ENCODE data around the gene KLHL26. TPM values are rescaled to one million over a fixed set of nuclear protein-coding genes. Genes with fewer than 3 reads are reported as not detected.

Gene KLHL26, protein sequence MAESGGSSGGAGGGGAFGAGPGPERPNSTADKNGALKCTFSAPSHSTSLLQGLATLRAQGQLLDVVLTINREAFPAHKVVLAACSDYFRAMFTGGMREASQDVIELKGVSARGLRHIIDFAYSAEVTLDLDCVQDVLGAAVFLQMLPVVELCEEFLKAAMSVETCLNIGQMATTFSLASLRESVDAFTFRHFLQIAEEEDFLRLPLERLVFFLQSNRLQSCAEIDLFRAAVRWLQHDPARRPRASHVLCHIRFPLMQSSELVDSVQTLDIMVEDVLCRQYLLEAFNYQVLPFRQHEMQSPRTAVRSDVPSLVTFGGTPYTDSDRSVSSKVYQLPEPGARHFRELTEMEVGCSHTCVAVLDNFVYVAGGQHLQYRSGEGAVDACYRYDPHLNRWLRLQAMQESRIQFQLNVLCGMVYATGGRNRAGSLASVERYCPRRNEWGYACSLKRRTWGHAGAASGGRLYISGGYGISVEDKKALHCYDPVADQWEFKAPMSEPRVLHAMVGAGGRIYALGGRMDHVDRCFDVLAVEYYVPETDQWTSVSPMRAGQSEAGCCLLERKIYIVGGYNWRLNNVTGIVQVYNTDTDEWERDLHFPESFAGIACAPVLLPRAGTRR
- total RNA-seq (2022) (7.2 and 7.5 TPM in 2 replicates), Bru-seq, nascent RNA (percentile 44 among the genes with signal in this experiment), BruChase-seq, experiment 1, labeled RNA remaining after a 6-hour chase (percentile 42 among the genes with signal in this experiment), BruChase-seq, experiment 2, labeled RNA remaining after a 2-hour chase (percentile 49 among the genes with signal in this experiment)
- long read RNA-seq, full-length matches to known transcripts, result 7 of 12 reads
- long read RNA-seq, partial matches to known transcripts, result 1 of 12 reads
- long read RNA-seq, other reads (novel, unspliced or antisense), result 4 of 12 reads

DNA sequence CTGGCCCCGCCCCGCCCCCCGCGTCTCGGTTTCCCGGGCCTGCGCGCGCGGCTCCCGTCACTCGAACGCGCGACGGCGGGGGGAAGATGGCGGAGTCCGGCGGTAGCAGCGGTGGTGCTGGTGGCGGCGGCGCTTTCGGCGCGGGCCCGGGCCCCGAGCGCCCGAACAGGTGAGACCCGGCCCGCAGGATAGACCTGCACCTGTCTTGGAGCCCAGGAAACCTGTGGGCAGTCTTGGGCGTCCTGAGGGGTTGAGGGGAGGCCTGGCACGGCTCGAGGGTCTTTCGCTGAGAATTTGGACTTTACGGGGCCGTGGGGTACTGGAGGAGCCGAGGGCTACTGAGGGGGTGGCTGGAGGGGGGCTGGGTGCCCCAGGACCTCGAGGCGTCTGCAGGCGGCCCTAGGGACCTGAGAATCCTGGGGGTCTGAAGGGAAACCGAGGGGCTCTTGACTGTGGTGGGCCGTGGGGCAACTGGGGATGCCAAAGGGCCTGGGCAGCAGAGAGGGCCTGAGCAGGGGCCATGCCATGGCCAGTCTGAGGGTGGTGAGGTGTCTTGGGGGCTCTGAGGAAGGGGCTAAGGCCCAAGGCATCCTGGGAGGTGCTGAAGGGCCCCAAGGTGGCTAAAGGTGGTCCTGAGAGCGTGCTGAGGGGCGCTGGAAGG is at the start of gene KLHL26:
Gene KLHL26 (plus strand): TSS at position 60 of the 661 bp plus-strand sequence. CDS start 27 bp downstream, at position 87.
- Mint-ChIP-seq H3K27ac (ENCODE audit: unreplicated experiment) (peak within 1 kb of the TSS; percentile 60), H3K36me3 (ENCODE audit: insufficient read depth, unreplicated experiment) (peaks cover 23% of the 10 kb centered on the region), H3K4me1 (ENCODE audit: low read depth, unreplicated experiment) (peaks cover 19% of the 10 kb centered on the region), H3K4me3 (ENCODE audit: low read depth, unreplicated experiment) (peak within 1 kb of the TSS; percentile 77), H3K9me3 (ENCODE audit: low read depth, unreplicated experiment) (no peaks in the 10 kb centered on the region), H3K27me3 (ENCODE audit: unreplicated experiment) (peaks cover 21% of the 10 kb centered on the region)
- BruUV-seq (replicated peaks), result no TSS peak
- TF ChIP-seq, protein P1, sequence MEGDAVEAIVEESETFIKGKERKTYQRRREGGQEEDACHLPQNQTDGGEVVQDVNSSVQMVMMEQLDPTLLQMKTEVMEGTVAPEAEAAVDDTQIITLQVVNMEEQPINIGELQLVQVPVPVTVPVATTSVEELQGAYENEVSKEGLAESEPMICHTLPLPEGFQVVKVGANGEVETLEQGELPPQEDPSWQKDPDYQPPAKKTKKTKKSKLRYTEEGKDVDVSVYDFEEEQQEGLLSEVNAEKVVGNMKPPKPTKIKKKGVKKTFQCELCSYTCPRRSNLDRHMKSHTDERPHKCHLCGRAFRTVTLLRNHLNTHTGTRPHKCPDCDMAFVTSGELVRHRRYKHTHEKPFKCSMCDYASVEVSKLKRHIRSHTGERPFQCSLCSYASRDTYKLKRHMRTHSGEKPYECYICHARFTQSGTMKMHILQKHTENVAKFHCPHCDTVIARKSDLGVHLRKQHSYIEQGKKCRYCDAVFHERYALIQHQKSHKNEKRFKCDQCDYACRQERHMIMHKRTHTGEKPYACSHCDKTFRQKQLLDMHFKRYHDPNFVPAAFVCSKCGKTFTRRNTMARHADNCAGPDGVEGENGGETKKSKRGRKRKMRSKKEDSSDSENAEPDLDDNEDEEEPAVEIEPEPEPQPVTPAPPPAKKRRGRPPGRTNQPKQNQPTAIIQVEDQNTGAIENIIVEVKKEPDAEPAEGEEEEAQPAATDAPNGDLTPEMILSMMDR (IDR thresholded peaks at IDR 0.05; ENCODE audit: unreplicated experiment), result no peak
- intact Hi-C loops (cut with micrococcal nuclease; ENCODE audit: unreplicated experiment), result no loop called here
- CTCF ChIA-PET, result no interaction called here
- no peak for DNase-seq

DNA sequence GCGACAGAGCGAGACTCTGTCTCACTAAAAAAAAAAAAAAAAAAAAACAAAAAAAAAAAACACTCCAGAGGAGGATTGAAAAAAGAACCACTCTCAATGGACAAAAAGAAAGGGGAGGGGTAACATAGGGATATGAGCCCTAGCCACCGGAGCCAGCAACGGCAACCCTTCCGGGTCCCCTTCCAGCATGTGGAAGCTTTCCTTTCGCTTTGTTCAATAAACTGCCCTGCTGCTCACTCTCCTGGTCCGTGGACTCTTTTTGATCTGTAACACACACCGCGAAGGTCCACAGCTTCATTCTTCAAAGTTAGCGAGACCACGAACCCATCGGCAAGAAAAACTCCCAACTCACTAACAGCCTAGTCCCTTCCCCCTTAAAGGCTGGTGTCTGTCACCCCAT is 49.3 kb upstream of the KLHL26 start:
- Mint-ChIP-seq H3K36me3 (ENCODE audit: insufficient read depth, unreplicated experiment) (peaks cover 20% of the 10 kb centered on the region), H3K9me3 (ENCODE audit: low read depth, unreplicated experiment) (no peaks in the 10 kb centered on the region), H3K27me3 (ENCODE audit: unreplicated experiment) (no peaks in the 10 kb centered on the region), H3K4me3 (ENCODE audit: low read depth, unreplicated experiment) (no peak overlapping the region), H3K27ac (ENCODE audit: unreplicated experiment) (no peak overlapping the region), H3K4me1 (ENCODE audit: low read depth, unreplicated experiment) (peaks cover 10% of the 10 kb centered on the region)
- CTCF ChIA-PET, result interaction anchor here (0.6 kb wide), 1 partner anchor 106 kb away, joined by 3 read pairs; no protein-coding TSS in a partner anchor
- intact Hi-C loops (cut with micrococcal nuclease; ENCODE audit: unreplicated experiment), result no loop called here
- DNase-seq, result no peak
- BruUV-seq (replicated peaks), result no TSS peak
- TF ChIP-seq, protein P1 (IDR thresholded peaks at IDR 0.05; ENCODE audit: unreplicated experiment), result no peak

DNA sequence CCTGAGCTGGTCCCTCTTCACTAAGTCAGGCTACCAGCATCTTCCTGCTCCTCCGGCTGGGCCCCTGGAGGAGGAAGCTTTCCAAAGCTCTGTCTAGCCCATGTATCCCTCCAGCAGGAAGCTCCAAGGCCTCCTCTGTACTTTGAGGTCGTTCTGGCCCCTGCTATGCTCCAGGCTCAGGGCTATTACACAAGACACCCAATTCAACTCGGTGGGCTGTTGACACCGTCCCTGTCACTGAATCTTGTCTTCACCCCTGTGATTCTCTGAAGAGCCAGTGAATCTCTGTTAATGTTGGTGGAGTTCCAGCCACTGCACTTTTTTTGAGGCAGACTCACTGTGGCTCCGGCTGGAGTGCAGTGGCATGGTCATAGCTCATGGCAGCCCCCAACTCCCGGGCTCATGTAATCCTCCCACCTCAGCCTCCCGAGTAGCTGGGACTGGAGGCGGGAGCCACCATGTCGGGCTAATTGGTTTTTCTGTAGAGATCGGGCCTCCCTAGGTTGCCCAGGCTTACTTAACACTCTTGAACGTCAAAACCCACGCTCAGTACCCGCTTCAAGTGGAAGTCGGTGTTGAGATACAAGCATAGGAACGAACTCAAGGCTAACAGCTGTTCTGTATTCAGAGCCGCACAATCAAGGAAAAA is 48.7 kb upstream of the KLHL26 start:
- peaks cover 10% of the 10 kb centered on the region for H3K4me1 Mint-ChIP-seq (ENCODE audit: low read depth, unreplicated experiment)
- no TSS peak for BruUV-seq (replicated peaks)
- H3K27me3 Mint-ChIP-seq (ENCODE audit: unreplicated experiment), result no peaks in the 10 kb centered on the region
- H3K4me3 Mint-ChIP-seq (ENCODE audit: low read depth, unreplicated experiment), result peak overlapping the region; percentile 76
- TF ChIP-seq, protein P1 (IDR thresholded peaks at IDR 0.05; ENCODE audit: unreplicated experiment), result no peak
- no peaks in the 10 kb centered on the region for H3K9me3 Mint-ChIP-seq (ENCODE audit: low read depth, unreplicated experiment)
- CTCF ChIA-PET, result interaction anchor here (0.6 kb wide), 1 partner anchor 106 kb away, joined by 3 read pairs; no protein-coding TSS in a partner anchor
- peaks cover 20% of the 10 kb centered on the region for H3K36me3 Mint-ChIP-seq (ENCODE audit: insufficient read depth, unreplicated experiment)
- intact Hi-C loops (cut with micrococcal nuclease; ENCODE audit: unreplicated experiment), result no loop called here
- DNase-seq, result no peak
- no peak overlapping the region for H3K27ac Mint-ChIP-seq (ENCODE audit: unreplicated experiment)

All from Calu3 (cell line).